Astrocyte of the hippocampus (primary cell): ENCODE data around the gene ZDHHC20.

Experiments used
- DNase-seq: peaks from one replicate; pipeline ENCODE4 v3.0.0; 2011; ENCODE audit warnings: low read depth, low spot score

The ZDHHC20 gene

DNA sequence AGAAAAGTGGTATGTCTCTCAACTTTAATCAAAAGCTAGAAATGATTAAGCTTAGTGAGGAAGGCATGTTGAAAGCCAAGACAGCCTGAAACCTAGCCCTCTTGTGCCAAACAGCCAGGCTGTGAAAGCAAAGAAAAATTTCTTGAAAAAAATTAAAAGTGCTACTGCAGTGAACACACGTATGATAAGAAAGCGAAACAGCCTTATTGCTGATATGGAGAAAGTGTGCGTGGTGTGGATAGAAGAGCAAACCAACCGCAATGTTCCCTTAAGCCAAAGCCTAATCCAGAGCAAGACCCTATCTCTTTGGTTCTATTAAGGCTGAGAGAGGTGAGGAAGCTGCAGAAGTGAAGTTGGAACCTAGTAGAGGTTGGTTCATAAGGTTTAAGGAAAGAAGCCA, 96.4 kb downstream of the ZDHHC20 start:
- no peak for DNase-seq

DNA sequence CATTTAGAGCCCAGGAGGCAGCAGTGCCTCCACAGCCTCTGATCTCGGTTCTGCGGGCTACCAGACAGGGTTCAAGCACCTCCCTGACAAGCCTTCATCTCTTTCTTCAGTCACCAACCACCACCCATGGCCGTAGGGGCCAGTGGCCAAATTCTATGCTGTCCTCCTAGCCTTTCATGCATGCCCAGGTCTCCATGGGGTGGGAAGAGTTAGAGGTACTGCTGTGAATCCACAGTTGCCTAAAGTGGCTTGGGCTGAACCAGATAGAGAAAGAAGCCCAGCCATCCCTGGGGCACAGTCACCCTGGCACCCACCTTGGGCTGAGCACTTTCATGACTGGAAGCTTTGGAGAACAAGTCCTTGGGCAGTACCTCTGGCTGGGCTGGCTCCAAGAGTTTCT, 97.4 kb downstream of the ZDHHC20 start:
- DNase-seq, result no peak

DNA sequence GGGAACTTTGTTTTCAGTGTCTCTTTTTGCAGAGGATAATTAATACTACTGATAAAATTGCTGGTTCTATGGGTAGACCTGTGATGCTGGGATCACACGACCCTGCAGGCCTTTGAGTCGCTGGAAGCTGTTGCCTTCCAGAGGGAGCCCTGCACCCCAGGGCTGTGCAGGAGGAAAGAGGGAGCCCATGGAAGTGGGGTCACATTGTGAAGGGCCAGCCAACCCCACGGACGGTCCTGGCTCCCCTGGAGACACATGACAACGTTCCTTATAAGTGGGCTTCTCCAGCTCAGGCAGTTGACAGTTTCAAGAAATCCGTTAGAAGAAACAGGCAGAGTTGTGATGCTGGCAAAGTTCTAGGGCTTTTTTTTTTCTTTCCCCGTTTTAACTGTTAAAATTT, 98.0 kb downstream of the ZDHHC20 start:
- no peak for DNase-seq

DNA sequence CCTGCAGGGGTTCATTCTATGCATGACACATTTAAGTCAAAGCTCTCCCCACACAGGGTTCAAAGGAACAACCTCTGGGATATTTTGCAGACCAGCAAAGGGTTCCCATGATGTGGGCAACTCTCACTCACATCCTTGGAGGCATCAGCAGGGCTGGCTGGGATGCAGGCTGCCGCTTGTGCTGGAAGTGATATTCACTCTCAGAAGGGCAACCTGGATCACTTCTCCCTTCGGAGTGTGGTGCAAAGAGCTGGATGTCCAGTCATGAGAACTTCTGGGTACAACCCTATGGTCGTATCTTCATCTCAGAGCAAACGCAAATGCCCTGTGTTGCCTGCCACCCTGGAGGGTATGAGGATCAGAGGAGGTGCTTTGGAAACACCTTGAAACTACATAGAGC, 98.6 kb downstream of the ZDHHC20 start:
- no peak for DNase-seq

DNA sequence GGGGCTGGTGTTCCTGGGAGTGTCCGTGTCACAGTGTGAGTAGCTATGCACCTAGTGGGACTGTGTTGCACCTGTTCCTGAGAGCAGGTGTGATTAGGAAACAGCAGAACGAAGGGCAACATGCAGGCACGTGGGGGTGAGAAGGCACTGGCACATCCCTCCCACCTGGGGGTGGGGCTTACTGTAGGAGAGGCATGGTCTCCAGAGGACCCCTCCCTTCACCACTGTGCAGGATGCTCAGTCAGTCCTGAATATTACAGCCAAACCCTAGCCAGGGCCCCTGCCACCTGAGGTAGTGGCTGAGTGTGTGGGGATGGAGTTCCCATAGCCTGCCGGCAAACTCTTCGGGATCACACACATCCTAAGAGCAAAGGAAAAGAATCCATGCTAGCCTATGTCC, 99.2 kb downstream of the ZDHHC20 start:
- DNase-seq, result no peak

DNA sequence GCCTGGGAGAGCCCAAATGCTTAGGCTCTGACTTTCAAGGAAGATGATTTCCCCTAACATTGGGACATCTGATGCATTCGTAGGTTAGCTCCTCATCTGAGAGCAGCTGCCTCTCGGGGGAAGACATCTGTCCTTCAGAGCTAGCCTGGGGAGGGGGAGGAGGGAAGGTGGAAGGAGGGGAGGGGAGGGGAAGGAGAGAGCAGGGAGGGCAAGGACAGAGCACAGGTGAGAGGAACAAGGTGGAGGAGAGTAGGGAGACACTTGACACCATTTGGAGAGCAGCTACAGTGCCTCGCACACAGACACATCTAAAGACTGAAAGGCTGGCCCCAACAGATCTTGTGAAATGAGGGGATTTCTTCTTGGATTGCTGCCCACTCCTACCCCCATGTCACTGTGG, 103.8 kb downstream of the ZDHHC20 start:
- no peak for DNase-seq

DNA sequence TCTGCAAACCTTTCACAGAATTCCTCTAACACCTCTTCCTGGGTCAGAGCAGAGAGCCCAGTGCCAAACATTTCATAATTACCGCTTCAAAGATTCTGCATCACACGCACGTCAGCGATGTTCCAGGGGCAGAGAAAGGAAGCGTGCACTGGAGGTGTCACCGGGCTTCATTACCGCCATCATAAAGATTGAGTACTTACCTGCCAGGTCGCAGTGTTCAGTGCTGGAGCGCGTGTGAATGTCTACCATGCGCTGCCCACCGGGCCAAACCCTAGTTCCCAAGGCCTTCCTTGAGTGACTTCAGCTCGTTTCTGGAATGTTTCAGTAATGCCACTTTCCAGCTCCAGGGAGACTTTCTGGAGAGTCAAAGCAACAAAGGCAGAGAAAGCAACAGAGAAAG, 104.4 kb downstream of the ZDHHC20 start:
- no peak for DNase-seq

DNA sequence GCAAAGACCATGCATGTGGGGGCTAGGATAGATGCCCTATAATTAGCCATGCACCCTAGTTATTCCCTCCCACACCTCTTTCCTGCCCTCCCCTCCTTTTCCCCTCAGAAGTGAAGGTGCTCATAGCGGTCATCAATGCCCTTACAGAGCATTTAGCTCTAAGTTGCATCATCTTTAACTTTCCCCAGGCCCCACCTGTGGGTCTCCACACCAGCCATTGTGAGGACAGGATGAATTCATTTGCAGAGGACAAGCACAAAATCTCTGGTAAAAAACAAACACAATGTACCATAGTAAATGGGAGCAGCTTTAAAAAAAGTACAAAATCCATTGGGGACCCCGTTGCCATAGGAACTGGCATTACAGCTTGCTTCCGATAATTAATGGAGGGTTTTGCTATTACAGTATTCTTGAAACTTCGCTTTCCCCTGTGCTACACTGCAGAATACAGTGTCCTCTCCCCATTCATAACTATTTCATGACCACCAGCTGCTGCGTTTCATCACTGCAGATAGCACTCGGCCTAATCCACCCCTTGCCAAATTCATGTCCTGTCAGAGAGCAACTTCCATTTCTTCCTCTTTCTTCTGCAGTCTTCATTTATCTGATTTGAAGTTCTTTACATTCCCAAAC, 110.5 kb downstream of the ZDHHC20 start:
- DNase-seq, result no peak

DNA sequence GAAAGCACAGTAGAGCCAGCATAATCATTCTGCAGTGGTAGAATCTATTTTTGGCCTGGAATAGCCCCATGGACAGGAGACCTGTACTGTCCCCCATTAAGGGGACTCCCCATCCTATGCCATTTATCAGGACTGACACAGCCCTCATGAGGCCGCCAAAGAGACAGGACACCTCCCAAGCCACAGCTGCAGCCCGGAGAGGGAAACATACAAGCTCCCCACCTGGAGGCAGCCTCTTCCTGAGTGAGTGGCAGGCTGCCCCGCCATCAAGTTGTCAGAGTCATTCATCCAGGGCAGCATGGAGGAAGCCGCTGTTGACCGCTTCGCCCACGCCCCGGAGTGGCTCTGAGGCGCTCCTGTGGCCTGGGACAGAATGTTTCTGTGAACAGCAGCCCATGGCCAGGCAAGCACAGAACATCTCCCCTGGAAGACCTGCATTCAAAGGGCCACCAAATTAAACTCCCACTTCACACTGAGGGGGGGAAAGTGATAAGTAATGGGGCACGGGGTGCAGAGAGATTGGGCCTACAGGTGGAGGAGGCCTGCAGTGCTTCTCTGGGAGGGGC, 111.3 kb downstream of the ZDHHC20 start:
- no peak for DNase-seq

DNA sequence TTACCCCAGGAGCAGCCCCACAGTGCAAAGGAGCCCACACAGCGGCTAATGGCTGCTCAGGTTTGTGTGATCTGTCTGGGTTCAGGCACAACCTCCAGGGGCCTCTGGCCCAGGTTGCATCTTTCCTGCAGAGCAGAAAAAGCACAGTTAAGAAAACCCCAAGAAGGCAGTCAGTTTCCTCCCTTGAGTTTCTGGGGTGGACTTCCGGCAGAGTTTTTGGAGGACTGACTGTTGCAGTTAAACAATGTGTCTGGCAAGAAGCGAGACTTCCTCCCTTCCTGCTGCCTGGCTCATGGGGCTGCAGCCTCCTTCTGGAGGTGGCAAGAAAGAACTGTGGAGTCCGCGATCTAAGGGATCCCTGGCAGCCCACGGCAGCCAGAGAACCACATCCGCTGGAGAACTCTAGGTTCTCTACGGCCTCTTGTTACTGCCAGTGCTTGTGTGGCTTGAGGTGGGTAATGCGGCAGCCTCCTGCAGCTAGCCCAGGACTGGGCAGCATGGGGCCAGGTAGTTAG, 114.4 kb downstream of the ZDHHC20 start:
- DNase-seq, result no peak

DNA sequence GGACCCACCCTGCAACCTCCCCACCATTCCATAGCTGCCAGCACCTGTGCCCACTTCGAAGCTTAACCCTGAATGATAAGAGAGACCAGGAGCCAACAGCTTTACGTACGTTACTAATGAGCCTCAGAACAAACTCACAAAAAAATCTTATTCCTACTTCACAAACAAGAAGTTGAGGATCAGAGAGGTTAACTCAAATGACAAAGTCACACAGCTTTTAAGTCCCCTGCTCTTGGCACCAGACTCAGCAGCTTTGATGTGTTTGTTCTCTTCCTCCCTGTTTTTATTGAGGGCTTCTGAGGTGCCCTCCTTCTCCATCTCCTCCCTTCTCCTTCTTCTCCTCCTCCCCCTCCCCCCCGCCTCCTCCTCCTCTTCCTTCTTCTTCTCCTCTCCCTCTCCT, 115.4 kb downstream of the ZDHHC20 start:
- DNase-seq, result no peak

DNA sequence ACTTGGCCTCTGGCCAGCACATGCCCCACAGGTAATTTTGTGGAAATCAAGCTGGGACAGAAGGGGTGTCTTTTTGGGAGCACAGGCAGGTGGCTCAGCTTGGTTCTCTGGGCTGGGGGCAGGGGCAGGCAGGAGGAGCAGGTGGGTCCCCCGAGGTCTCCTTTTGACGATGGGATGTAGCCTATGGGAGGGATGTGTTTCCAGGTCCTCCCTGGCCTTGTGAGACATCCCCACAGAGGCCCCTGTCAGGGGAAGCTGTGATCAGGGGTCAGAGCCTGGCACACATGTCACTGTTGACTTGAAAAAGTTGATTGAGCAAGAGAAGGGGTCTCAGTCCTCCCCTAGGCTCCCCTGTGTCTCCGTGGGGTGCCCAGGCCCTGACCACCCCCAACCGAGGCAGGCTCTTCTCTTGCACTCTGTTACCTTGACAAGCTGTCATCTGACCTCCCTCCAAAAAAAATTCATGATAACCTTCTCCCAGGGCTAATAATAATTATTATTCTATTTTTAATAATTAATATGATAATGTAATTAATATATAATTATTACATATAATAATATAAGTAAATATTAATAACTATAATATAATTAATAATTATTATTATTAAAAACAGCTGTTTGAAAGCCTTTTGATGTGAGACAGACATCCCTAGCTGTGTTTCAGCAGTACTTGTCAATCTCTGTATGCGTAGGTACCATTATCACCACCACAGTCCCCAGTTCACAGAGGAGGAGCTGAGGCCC, 116.2 kb downstream of the ZDHHC20 start:
- DNase-seq, result no peak

DNA sequence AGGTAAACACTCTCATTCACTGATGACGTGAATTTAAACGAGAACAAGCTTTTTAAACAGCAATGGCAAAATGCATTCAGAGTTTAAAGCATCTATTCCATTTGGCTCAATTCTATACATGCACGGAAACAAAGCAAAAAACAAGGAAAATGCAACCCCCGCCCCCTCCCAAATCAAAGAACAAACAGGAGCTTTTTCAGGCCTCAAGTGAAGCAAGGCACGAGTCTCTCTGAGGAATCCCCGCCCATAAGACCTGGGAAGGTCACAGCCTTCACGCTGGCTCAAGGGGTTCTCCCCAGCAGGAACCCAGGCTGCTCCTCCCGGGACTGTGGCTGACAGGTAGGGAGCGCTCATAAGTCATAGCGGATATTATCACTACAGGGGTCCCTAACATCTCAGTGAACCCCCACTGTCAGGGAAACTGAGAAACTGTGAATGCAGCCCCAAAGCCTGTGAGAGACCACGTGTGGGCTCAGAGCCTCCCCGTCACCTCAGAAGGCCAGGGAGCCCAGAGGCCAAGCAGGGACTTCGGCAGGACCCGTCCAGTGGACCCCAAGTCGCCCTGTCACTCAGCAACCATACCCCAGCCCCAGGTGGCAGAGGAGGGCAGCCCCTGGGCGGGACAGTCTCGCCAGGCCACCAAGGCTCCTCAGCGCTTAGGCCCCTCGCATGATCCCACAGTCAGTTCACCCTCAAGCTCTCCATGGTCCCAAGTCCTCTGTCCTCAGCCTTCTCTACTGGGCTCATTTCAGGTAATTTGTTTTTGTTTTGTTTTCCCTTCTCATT, 117.3 kb downstream of the ZDHHC20 start:
- no peak for DNase-seq

DNA sequence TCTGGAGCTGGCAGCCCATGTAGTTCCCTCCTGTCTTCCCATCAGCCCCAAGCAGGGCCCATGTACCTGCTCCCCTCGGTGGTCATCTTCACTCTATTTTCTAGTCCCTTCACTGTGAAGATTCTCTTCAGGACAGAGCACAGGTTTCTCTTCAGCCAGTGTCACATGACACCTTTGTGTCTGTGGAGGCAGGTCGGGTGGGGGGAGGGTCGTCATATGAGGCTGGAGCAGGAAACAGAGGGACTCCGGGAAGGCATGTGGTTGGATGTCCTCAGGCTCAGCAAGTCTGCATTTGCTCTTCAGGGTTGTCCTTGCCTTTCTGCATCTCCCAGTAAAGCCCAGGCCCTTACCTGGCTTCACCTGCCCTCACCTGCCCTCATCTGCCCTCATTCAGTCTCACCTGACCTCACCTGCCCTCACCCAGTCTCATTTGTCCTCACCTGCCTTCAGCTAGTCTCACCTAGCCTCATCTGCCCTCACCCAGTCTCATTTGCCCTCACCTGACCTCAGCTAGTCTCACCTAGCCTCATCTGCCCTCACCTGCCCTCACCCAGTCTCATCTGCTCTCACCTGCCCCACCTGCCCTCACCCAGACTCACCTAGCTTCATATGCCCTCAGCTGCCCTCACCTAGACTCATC, 120.3 kb downstream of the ZDHHC20 start:
- no peak for DNase-seq

DNA sequence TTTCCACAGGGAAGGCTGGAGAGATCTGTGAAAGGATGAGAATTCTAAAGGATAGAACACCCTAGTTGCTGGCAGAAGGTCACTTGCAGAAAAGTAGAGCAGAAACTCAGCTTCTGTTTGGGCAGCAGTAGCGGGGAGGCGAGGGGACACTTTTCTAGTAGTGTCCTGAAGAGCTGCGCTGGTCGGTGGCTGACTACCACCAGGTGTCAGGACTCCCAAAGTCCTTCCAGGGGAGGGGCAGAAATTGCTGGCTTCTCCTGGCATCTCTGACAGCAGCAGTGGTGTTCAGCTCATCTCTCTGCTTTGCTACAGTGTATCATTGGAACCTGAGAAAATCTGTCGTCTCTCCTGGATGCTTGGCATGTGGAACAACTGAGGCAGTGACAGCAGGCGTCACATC, 120.9 kb downstream of the ZDHHC20 start:
- no peak for DNase-seq

DNA sequence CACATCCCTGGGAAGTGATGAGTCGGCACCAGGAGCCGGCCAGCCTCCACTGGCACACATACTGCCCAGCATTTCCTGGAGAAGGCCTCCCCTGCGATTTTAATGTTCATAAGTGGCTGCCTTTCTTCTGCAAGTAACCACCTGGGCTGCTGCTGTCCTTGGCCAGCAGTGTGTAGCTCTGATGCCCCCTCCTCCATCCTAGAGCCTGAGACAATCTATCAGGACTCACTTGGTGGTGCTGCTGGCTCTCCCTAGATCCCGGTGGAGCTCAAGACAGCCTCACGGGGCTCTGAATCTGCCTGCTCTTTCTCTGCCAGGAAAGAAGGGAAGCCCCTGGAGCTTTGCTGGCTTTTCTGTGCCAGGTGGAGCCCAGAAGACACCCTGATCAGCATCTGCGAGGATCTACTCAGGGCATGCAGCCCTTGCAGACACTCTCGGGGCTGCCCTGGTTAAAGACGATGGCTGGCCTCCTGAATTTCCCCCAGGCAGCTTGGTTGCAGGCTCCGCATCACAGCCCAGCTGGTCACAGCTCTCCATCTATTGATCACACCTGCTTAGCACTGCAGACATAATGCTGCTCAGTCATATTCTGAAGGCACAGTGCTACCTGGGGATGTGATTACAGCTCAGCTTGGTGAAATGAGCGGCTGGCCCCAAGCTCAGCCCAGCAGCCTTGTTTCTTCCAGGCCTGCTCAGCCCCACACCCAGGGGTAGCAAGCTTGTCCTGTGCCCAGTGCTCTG, 122.3 kb downstream of the ZDHHC20 start:
- no peak for DNase-seq

DNA sequence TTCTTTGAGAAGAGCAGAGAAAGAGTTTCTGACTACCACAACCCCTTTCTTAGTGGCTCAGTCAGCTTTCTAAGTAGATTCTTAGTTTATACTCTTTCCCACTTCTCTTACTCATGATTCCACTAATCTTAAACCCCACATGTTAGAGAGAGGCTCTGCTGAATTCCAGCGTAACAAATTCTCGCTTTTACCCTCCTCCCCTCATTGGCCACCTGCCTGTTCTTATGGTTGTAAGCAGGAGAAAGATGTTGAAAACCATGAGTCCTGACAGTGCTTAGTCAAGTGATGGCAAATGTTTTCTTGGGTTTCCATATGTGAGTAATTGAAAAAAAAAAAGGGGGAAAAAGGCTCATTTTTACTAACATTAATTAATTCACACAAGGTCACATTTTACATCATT, 125.9 kb downstream of the ZDHHC20 start:
- no peak for DNase-seq

DNA sequence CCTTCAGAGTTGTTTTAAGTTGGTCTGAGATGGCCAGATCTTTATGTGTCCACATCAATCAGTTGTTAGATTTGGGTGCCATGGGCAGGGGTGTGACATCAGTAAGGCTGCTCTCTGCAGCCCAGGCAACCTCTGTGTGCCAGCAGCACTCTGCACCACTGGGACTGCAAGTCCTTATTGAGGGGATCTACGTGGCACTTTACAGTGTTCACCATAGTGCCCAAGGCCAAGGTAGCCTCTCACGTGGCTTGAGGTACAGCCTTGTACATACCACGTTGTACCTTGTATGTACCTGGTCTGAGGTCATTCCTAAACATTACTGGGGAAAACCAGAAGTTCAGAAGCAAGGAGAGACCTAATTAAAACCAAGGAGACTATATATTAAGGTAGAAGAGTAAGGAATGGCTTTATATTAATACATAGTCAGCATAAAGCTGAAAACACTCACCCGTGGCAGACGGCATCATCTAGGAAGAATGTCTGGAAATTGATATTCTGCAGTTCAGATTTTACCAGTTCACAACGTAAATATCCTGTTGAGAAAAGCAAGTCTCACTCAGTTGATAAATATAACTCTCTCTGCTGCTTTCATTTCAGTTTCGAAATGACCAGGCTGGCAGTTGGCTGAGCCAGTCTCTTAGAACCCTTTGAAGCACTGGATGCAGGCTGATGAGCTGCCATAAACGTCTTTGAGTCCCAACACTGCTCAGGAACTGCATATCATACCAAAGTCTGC, 128.8 kb downstream of the ZDHHC20 start:
- DNase-seq, result no peak

DNA sequence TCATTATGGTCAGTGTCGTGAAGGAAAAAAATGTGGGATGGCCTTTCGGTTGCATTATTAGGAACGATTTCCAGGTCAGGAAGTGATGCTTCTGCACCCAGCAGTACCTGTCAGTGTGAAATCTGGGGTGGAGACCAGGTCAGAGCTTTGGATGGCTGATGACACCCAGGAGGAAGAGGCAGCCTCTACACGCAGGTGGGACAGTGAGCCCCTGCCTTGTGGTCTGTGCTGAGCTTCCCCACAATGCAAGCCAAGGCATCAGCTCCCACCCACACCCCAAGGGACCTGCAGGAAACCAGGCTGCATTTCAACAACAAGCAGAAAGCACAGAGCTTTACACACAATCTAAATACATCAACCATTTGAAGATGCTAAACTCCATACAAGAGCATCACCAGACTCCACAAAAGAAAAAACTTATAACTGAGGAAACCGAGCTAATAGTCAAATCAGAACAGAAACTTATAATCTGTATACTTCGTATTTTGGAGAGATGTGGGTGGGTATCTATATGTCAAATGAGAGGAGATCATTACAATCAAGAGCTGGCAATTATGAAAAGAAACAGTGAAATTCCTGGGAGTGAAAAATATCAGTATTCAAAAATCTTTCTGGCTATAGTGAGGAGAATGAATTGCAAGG, 130.1 kb downstream of the ZDHHC20 start:
- no peak for DNase-seq

DNA sequence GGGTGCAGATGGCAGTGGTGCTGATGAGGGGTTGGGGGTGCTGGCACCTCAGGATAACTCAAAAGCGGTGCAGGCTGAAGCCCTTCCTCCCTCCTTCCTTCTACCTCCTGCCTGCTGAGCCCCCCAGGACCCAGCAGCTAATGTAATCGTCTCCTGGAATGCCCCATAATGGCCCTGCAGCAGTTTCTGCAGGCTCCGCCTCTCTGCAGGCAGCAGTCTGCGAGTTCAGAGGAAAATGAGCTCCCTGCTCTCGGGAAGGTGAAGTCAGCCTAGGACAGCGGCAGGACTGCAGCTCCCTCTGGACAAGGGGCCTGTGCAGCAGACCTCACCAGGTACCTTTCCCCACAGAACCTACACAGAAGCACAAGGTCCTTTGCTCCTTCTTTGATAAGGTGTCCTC, 130.9 kb downstream of the ZDHHC20 start:
- no peak for DNase-seq
